Testis (tissue), 3 donors: ENCODE measurements around the gene TRPM3. TPM values are rescaled to one million over a fixed set of nuclear protein-coding genes. Genes with fewer than 3 reads are reported as not detected.

ENCODE experiments used
- DNase-seq: peaks from one replicate; pipeline ENCODE4 v3.0.0-alpha.2; 2019
- H3K27ac ChIP-seq, 2 donors: fragments of 200-600 bp; sonication (generic); one replicate each; pipeline ENCODE4 v1.5.1; 2019
- H3K27me3 ChIP-seq: fragments of 200-600 bp; sonication (generic); one replicate; pipeline ENCODE4 v1.5.1; 2019
- H3K36me3 ChIP-seq: fragments of 200-600 bp; sonication (generic); one replicate; pipeline ENCODE4 v1.5.1; 2017; ENCODE audit warnings: low read depth; ENCODE audit errors: missing control alignments
- H3K4me1 ChIP-seq: fragments of 200-600 bp; sonication (generic); one replicate; pipeline ENCODE4 v1.5.1; 2019
- H3K4me3 ChIP-seq, 2 donors: fragments of 200-600 bp; sonication (generic); one replicate each; pipeline ENCODE4 v1.5.1; 2017 to 2019
- H3K9me3 ChIP-seq: fragments of 200-600 bp; sonication (generic); one replicate; pipeline ENCODE4 v1.5.1; 2017
- POLR2A ChIP-seq: fragments of 450-650 bp; IDR thresholded peaks from one replicate; pipeline ENCODE4 v1.6.1; 2017; ENCODE audit warnings: antibody characterized with exemption, mild to moderate bottlenecking, moderate library complexity
- WGBS, 2 donors: methylation state at CpG; one replicate each; pipeline ENCODE4 v1.1.5; 2018; 5-methylcytosine and 5-hydroxymethylcytosine counted together
- intact Hi-C: fragments of 100-400 bp; cut with DNase I; formaldehyde crosslinking; loops from one replicate; pipeline ENCODE4 v1.15.1; 2023; ENCODE audit warnings: low total_unique reads
- polyA plus RNA-seq: library from polyadenylated mRNA; stranded (reverse); fragments of 350-450 nt; fragmentation: Illumina TruSeq; extraction: RNeasy Lipid Tissue Mini Kit (QIAGEN cat#74804); gene quantifications from one replicate; pipeline ENCODE4 v1.2.3, GENCODE V29; 2014; ENCODE audit warnings: low read depth, low replicate concordance; ENCODE audit not compliant: insufficient read depth
- total RNA-seq, 2 donors: library from RNA; depleted of rRNA; stranded (reverse); fragments of >200 nt; gene quantifications; one replicate each; pipeline ENCODE4 v1.2.3, GENCODE V29; 2016
- TF ChIP-seq, protein P1 (sequence below), 3 experiments: fragments of 450-650 bp in 2 of 3; fragments of 200-600 bp in 1 of 3; sonication (generic) in 1 of 3; IDR thresholded peaks; one replicate each; pipeline ENCODE4 v1.5.1; 2016 to 2019; ENCODE audit warnings: antibody characterized with exemption in 3 of 3, mild to moderate bottlenecking in 2 of 3, moderate library complexity in 1 of 3

TRPM3 gene
- total and polyA plus RNA-seq, 3 donors from 2014 or later, result 4.1 to 54.3 (median 43.9) TPM

DNA sequence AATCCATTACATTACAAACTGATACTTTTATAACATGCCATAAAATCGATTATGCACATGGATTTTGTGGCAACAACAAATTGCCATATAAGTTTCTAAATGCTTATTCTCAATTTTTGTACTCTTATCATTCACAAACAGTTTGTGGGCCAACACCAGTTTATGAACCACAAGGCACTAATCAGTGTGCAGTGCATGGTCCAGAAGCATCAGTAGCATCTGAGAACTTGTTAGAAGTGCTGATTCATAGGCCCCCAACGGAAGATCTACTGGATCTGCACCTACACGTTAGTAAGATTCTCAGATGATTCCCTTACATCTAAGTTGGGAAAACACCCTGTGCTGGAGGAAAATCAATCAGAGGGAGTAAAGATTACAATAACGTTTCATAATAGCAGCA is 242.8 kb downstream of the TRPM3 start:
- intact Hi-C loops, result no loop called here
- 71 to 72% methylated on average over 4 of the region's 4 CpGs for WGBS, 2 donors
- TF ChIP-seq, protein P1, sequence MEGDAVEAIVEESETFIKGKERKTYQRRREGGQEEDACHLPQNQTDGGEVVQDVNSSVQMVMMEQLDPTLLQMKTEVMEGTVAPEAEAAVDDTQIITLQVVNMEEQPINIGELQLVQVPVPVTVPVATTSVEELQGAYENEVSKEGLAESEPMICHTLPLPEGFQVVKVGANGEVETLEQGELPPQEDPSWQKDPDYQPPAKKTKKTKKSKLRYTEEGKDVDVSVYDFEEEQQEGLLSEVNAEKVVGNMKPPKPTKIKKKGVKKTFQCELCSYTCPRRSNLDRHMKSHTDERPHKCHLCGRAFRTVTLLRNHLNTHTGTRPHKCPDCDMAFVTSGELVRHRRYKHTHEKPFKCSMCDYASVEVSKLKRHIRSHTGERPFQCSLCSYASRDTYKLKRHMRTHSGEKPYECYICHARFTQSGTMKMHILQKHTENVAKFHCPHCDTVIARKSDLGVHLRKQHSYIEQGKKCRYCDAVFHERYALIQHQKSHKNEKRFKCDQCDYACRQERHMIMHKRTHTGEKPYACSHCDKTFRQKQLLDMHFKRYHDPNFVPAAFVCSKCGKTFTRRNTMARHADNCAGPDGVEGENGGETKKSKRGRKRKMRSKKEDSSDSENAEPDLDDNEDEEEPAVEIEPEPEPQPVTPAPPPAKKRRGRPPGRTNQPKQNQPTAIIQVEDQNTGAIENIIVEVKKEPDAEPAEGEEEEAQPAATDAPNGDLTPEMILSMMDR (IDR thresholded peaks at IDR 0.05), result no peak
- no peak for TF ChIP-seq POLR2A

DNA sequence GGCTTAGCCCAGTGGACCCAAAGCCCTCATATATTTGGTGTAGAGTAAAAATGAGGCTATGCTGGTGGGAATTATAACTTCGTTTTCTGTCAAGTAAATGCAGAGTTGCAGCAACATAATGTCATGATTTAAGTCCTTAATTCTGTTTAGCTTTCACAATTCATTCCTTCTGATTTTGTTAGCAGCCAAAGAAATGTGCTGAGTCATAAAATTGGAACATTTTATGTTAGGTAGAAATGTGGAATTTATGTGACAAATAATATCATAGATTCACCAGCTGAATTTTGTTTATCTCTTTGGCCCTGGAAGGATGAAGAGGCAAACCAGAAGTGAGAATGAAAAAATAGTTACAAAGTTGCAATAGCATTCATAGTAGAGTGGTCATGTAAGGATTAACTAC is 247.0 kb downstream of the TRPM3 start:
- WGBS, 2 donors, result 70 to 73% methylated on average over 1 of the region's 1 CpG
- intact Hi-C loops, result no loop called here
- Histone ChIP-seq H3K4me1 (peaks cover 5% of the 10 kb centered on the region), H3K4me3 (no peak overlapping the region), H3K36me3 (no peaks in the 10 kb centered on the region), H3K27me3 (no peaks in the 10 kb centered on the region), H3K27ac (no peak overlapping the region), H3K9me3 (no peaks in the 10 kb centered on the region)
- TF ChIP-seq, protein P1 (IDR thresholded peaks at IDR 0.05), result no peak
- no peak for TF ChIP-seq POLR2A
- DNase-seq, result no peak

More for the DNA sequence above, 242.8 kb downstream of the TRPM3 start:
- no peaks in the 10 kb centered on the region for H3K4me1 ChIP-seq
- DNase-seq, result no peak
- H3K27me3 ChIP-seq, result no peaks in the 10 kb centered on the region
- no peak overlapping the region for H3K4me3 ChIP-seq
- H3K27ac ChIP-seq, result no peak overlapping the region
- no peaks in the 10 kb centered on the region for H3K36me3 ChIP-seq
- H3K9me3 ChIP-seq, result no peaks in the 10 kb centered on the region

DNA sequence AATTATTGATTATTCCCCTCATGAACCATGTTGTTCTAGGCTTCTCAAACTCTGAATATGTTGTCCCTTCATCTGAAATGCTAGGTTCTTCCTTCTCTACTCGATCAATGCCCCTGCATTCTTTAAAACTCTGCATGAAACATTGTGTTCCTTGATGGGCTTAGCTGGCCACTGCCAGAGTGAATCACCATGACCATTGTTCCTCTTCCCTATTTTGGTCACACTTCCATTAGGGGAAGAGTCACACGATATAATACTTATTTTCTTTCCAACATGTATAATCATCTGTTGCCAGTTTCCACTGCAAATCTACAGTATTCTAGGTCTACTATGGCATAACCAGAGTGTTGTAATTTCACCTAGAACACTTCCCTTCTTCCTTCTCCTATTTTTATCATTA is 247.9 kb downstream of the TRPM3 start:
- TF ChIP-seq POLR2A, result no peak
- TF ChIP-seq, protein P1 (IDR thresholded peaks at IDR 0.05), result no peak
- WGBS, 2 donors, result 58 to 71% methylated on average over 2 of the region's 2 CpGs

DNA sequence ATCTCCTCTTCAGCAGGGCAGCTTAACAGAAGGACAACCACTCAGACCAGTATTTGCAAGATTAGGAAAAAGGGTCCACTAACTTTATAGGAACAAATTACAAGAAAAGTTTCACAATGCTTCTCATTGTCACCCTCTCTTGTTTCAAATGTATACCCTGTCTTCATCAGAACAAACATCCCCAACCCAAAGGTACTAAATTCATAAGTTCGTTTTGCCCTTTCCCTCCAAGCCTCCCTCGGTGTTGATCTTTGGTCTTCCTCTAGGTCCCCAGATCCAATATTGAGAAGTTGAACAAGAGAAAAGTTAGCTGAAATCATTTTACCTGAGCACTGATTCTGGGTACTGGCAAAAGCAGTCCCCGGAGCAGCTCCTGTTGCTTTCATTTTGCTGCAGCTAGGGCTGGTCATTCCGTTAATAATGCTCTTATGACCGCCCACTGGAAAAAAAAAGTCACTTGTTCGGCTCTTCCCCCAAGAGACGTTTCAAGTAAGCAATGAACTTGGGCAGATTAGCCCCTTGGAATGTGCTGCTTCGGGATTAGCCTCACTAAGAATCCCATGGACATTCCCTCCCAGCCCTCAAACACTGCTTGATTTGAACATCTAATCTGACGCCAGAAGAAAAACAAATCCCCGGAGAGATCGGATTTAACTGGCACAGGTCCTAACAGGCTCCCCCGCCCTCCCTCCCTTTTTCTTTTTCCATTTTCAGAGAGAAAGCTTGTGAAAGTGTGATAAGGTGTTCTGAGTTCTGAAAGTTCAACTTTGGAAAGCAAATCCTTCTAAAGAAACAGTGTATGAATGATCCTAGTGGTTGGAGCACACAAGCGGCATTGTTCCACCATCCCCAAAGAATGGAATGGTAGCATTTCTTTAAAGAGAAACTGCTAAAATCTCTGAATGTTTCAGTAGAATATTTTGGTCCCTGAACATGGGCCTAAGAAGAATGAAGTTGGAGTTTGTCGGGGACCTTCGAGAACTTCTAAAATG is 252.5 kb downstream of the TRPM3 start:
- H3K4me1 ChIP-seq, result peaks cover 5% of the 10 kb centered on the region
- 18 to 19% methylated on average over 15 of the region's 15 CpGs for WGBS, 2 donors
- no peaks in the 10 kb centered on the region for H3K9me3 ChIP-seq
- peak overlapping the region; percentile 71 to 84 for H3K27ac ChIP-seq
- TF ChIP-seq, protein P1 (IDR thresholded peaks at IDR 0.05), result no peak
- TF ChIP-seq POLR2A, result no peak
- H3K36me3 ChIP-seq, result no peaks in the 10 kb centered on the region
- peak overlapping the region; percentile 52 to 67 for H3K4me3 ChIP-seq
- peak; percentile 79 for DNase-seq
- intact Hi-C loops, result no loop called here
- H3K27me3 ChIP-seq, result no peaks in the 10 kb centered on the region

More for the DNA sequence above, 247.9 kb downstream of the TRPM3 start:
- no peaks in the 10 kb centered on the region for H3K9me3 ChIP-seq
- no peak overlapping the region for H3K27ac ChIP-seq
- DNase-seq, result no peak
- intact Hi-C loops, result no loop called here
- no peaks in the 10 kb centered on the region for H3K36me3 ChIP-seq
- H3K4me1 ChIP-seq, result peaks cover 5% of the 10 kb centered on the region
- H3K27me3 ChIP-seq, result no peaks in the 10 kb centered on the region
- no peak overlapping the region for H3K4me3 ChIP-seq
